GM23338 (cell line): Measurements from ENCODE around the gene ZBTB46. TPM values are rescaled to one million over a fixed set of nuclear protein-coding genes. Genes with fewer than 3 reads are reported as not detected.

Experiments used
- ATAC-seq: fragments of 200-7000 bp; cut with Tn5 transposase; 3 replicates; pipeline ENCODE4 v1.9.1; 2020
- DNase-seq: peaks from one replicate; pipeline ENCODE4 v3.0.0-alpha.2; 2015; ENCODE audit warnings: low spot score
- H2AFZ ChIP-seq: fragments of 200-600 bp; sonication (generic); 2 replicates; pipeline ENCODE4 v1.8.0; 2016; ENCODE audit warnings: antibody characterized with exemption, mild to moderate bottlenecking, moderate library complexity
- H3F3A ChIP-seq: fragments of 200-600 bp; sonication (generic); replicated peaks from 2 replicates; pipeline ENCODE4 v1.8.0; 2017; ENCODE audit warnings: antibody characterized with exemption, mixed run types, low read depth
- H3K27ac ChIP-seq: fragments of 200-600 bp; sonication (generic); 2 replicates; pipeline ENCODE4 v1.6.1; 2016; ENCODE audit warnings: low read depth
- H3K27me3 ChIP-seq: fragments of 200-600 bp; sonication (generic); 2 replicates; pipeline ENCODE4 v1.8.0; 2016; ENCODE audit warnings: mild to moderate bottlenecking, mixed run types, moderate library complexity; ENCODE audit not compliant: insufficient read depth
- H3K36me3 ChIP-seq: fragments of 200-600 bp; sonication (generic); 2 replicates; pipeline ENCODE4 v1.8.0; 2016; ENCODE audit warnings: mild to moderate bottlenecking; ENCODE audit not compliant: insufficient read depth
- H3K4me1 ChIP-seq: fragments of 200-600 bp; sonication (generic); 2 replicates; pipeline ENCODE4 v1.8.0; 2016; ENCODE audit warnings: mild to moderate bottlenecking, moderate library complexity; ENCODE audit not compliant: insufficient read depth
- H3K4me2 ChIP-seq: fragments of 200-600 bp; sonication (generic); 2 replicates; pipeline ENCODE4 v1.7.1; 2017; ENCODE audit warnings: mixed run types
- H3K4me3 ChIP-seq: fragments of 200-600 bp; sonication (generic); 2 replicates; pipeline ENCODE4 v1.6.1; 2016; ENCODE audit warnings: mixed run types
- H3K79me2 ChIP-seq: fragments of 200-600 bp; sonication (generic); replicated peaks from 2 replicates; pipeline ENCODE4 v1.8.0; 2017; ENCODE audit warnings: mild to moderate bottlenecking; ENCODE audit not compliant: insufficient read depth
- H3K9me2 ChIP-seq: fragments of 200-600 bp; sonication (generic); 2 replicates; pipeline ENCODE4 v1.8.0; 2017; ENCODE audit not compliant: insufficient read depth
- H4K20me1 ChIP-seq: fragments of 200-600 bp; sonication (generic); replicated peaks from 2 replicates; pipeline ENCODE4 v1.8.0; 2017; ENCODE audit warnings: mild to moderate bottlenecking; ENCODE audit not compliant: insufficient read depth
- H3K27ac Mint-ChIP-seq: 2 replicates; pipeline ENCODE4 v1.8.0; 2020; ENCODE audit warnings: inconsistent platforms, mild to moderate bottlenecking, moderate library complexity, mixed read lengths
- H3K27me3 Mint-ChIP-seq: 3 replicates; pipeline ENCODE4 v1.8.0; 2022; ENCODE audit warnings: low read depth, mild to moderate bottlenecking, moderate library complexity, mixed read lengths, inconsistent platforms; ENCODE audit not compliant: insufficient read depth, poor library complexity
- H3K36me3 Mint-ChIP-seq: 3 replicates; pipeline ENCODE4 v1.8.0; 2021; ENCODE audit warnings: low read depth, mild to moderate bottlenecking, inconsistent platforms, moderate library complexity, mixed read lengths
- H3K4me1 Mint-ChIP-seq: 3 replicates; pipeline ENCODE4 v1.8.0; 2020; ENCODE audit warnings: mild to moderate bottlenecking, inconsistent platforms, mixed read lengths
- H3K4me3 Mint-ChIP-seq: 3 replicates; pipeline ENCODE4 v1.8.0; 2021; ENCODE audit warnings: moderate library complexity, mild to moderate bottlenecking, inconsistent platforms, mixed read lengths
- H3K9me3 Mint-ChIP-seq: 3 replicates; pipeline ENCODE4 v1.8.0; 2020; ENCODE audit warnings: moderate library complexity, mild to moderate bottlenecking, inconsistent platforms, mixed read lengths
- JUNB ChIP-seq: IDR thresholded peaks from one replicate; pipeline ENCODE4 v1.6.1; 2016; ENCODE audit warnings: antibody characterized with exemption; ENCODE audit not compliant: unreplicated experiment
- NANOG ChIP-seq: IDR thresholded peaks from 2 replicates; pipeline ENCODE4 v1.6.1; 2016; ENCODE audit warnings: antibody characterized with exemption, borderline replicate concordance
- POLR2AphosphoS5 ChIP-seq: IDR thresholded peaks from 2 replicates; pipeline ENCODE4 v1.6.1; 2016; ENCODE audit warnings: antibody characterized with exemption, low read depth
- polyA plus RNA-seq: library from polyadenylated mRNA; unstranded; fragments of >200 nt; fragmentation: Nextera tagmentation; extraction: Ambion mirVana; gene quantifications from 2 replicates; pipeline ENCODE4 v1.2.1, GENCODE V29; 2016
- total RNA-seq: library from RNA; depleted of rRNA; stranded (reverse); fragments of >200 nt; shearing (Covaris generic); gene quantifications from 2 replicates; pipeline ENCODE4 v1.2.3, GENCODE V29; 2014
- TF ChIP-seq, protein P1 (sequence below): fragments of 250-450 bp; sonication (Bioruptor Pico); IDR thresholded peaks from 2 replicates; pipeline ENCODE4 v1.5.0; 2020; ENCODE audit warnings: mild to moderate bottlenecking, moderate library complexity
- TF ChIP-seq, protein P2 (sequence below), 2 experiments: fragments of 200-600 bp in 1 of 2; sonication (generic) in 1 of 2; conservative IDR thresholded peaks; 2 replicates each; pipeline versions ENCODE4 v1.5.1 to v1.6.1; 2016 to 2017; ENCODE audit warnings: antibody characterized with exemption in 2 of 2, low read depth in 2 of 2, mild to moderate bottlenecking in 2 of 2, moderate library complexity in 1 of 2
- TF ChIP-seq, protein P3 (sequence below): IDR thresholded peaks from 2 replicates; pipeline ENCODE4 v1.6.1; 2016; ENCODE audit warnings: antibody characterized with exemption

The ZBTB46 gene
- total and polyA plus RNA-seq, 2 experiments from 2014 or later, result 3.2 to 26.9 TPM

DNA sequence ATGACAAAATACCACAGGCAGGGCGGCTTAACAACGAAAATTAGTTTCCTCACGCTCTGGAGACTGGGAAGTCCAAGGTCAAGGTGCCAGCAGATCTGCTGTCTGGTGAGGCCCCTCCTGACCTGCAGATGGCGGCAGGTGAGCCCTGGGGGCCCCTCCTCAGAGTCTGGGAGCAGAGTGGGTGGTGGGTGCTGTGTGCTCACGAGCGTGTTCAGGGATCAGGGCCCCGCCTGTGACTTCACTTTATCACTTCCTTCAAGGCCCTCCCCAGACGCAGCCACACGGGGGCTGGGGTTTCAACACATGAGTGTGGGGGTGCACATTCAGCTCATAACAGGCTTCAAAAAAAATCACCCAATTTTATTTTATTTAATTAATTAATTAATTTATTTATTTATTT lies 52.2 kb downstream of the ZBTB46 start:
- H3K9me3 Mint-ChIP-seq, result no peaks in the 10 kb centered on the region; the same call in 2 of the 3 replicates
- no peak; the same call in 2 of the 3 replicates for ATAC-seq

More for the DNA sequence above, 52.2 kb downstream of the ZBTB46 start:
- Mint-ChIP-seq H3K4me1 (peaks cover 16% of the 10 kb centered on the region), H3K27me3 (peaks cover 12% of the 10 kb centered on the region), H3K4me3 (no peak overlapping the region), H3K27ac (no peak overlapping the region), H3K36me3 (peaks cover 3% of the 10 kb centered on the region; the same call in 1 of the 3 replicates)
- Histone ChIP-seq H3K4me3 (no peak overlapping the region), H3K9me2 (no peaks in the 10 kb centered on the region), H3K4me2 (no peak overlapping the region), H3K27me3 (no peaks in the 10 kb centered on the region), H3F3A (peaks cover 15% of the 10 kb centered on the region), H3K36me3 (no peaks in the 10 kb centered on the region), H3K4me1 (peaks cover 5% of the 10 kb centered on the region; the same call in 1 of the 2 replicates), H3K27ac (no peak overlapping the region), H3K79me2 (peaks cover 16% of the 10 kb centered on the region), H4K20me1 (no peaks in the 10 kb centered on the region; the same call in 1 of the 2 replicates), H2AFZ (no peak overlapping the region)
- no peak for DNase-seq
- TF ChIP-seq, protein P1, sequence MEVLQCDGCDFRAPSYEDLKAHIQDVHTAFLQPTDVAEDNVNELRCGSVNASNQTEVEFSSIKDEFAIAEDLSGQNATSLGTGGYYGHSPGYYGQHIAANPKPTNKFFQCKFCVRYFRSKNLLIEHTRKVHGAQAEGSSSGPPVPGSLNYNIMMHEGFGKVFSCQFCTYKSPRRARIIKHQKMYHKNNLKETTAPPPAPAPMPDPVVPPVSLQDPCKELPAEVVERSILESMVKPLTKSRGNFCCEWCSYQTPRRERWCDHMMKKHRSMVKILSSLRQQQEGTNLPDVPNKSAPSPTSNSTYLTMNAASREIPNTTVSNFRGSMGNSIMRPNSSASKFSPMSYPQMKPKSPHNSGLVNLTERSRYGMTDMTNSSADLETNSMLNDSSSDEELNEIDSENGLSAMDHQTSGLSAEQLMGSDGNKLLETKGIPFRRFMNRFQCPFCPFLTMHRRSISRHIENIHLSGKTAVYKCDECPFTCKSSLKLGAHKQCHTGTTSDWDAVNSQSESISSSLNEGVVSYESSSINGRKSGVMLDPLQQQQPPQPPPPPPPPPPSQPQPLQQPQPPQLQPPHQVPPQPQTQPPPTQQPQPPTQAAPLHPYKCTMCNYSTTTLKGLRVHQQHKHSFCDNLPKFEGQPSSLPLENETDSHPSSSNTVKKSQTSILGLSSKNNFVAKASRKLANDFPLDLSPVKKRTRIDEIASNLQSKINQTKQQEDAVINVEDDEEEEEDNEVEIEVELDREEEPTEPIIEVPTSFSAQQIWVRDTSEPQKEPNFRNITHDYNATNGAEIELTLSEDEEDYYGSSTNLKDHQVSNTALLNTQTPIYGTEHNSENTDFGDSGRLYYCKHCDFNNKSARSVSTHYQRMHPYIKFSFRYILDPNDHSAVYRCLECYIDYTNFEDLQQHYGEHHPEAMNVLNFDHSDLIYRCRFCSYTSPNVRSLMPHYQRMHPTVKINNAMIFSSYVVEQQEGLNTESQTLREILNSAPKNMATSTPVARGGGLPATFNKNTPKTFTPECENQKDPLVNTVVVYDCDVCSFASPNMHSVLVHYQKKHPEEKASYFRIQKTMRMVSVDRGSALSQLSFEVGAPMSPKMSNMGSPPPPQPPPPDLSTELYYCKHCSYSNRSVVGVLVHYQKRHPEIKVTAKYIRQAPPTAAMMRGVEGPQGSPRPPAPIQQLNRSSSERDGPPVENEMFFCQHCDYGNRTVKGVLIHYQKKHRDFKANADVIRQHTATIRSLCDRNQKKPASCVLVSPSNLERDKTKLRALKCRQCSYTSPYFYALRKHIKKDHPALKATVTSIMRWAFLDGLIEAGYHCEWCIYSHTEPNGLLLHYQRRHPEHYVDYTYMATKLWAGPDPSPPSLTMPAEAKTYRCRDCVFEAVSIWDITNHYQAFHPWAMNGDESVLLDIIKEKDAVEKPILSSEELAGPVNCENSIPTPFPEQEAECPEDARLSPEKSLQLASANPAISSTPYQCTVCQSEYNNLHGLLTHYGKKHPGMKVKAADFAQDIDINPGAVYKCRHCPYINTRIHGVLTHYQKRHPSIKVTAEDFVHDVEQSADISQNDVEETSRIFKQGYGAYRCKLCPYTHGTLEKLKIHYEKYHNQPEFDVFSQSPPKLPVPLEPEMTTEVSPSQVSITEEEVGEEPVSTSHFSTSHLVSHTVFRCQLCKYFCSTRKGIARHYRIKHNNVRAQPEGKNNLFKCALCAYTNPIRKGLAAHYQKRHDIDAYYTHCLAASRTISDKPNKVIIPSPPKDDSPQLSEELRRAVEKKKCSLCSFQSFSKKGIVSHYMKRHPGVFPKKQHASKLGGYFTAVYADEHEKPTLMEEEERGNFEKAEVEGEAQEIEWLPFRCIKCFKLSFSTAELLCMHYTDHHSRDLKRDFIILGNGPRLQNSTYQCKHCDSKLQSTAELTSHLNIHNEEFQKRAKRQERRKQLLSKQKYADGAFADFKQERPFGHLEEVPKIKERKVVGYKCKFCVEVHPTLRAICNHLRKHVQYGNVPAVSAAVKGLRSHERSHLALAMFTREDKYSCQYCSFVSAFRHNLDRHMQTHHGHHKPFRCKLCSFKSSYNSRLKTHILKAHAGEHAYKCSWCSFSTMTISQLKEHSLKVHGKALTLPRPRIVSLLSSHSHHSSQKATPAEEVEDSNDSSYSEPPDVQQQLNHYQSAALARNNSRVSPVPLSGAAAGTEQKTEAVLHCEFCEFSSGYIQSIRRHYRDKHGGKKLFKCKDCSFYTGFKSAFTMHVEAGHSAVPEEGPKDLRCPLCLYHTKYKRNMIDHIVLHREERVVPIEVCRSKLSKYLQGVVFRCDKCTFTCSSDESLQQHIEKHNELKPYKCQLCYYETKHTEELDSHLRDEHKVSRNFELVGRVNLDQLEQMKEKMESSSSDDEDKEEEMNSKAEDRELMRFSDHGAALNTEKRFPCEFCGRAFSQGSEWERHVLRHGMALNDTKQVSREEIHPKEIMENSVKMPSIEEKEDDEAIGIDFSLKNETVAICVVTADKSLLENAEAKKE, result no peak
- TF ChIP-seq, protein P2, sequence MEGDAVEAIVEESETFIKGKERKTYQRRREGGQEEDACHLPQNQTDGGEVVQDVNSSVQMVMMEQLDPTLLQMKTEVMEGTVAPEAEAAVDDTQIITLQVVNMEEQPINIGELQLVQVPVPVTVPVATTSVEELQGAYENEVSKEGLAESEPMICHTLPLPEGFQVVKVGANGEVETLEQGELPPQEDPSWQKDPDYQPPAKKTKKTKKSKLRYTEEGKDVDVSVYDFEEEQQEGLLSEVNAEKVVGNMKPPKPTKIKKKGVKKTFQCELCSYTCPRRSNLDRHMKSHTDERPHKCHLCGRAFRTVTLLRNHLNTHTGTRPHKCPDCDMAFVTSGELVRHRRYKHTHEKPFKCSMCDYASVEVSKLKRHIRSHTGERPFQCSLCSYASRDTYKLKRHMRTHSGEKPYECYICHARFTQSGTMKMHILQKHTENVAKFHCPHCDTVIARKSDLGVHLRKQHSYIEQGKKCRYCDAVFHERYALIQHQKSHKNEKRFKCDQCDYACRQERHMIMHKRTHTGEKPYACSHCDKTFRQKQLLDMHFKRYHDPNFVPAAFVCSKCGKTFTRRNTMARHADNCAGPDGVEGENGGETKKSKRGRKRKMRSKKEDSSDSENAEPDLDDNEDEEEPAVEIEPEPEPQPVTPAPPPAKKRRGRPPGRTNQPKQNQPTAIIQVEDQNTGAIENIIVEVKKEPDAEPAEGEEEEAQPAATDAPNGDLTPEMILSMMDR (conservative IDR thresholded peaks at IDR 0.05; ENCODE audit: low read depth in 2 of 2), result peak; percentile 24 to 47
- TF ChIP-seq JUNB, result no peak
- TF ChIP-seq, protein P3, sequence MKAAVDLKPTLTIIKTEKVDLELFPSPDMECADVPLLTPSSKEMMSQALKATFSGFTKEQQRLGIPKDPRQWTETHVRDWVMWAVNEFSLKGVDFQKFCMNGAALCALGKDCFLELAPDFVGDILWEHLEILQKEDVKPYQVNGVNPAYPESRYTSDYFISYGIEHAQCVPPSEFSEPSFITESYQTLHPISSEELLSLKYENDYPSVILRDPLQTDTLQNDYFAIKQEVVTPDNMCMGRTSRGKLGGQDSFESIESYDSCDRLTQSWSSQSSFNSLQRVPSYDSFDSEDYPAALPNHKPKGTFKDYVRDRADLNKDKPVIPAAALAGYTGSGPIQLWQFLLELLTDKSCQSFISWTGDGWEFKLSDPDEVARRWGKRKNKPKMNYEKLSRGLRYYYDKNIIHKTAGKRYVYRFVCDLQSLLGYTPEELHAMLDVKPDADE, result no peak
- TF ChIP-seq NANOG, result no peak
- no peak for TF ChIP-seq POLR2AphosphoS5
